Pancreas (tissue), 10 donors: ENCODE measurements around the gene CCHCR1. TPM values are rescaled to one million over a fixed set of nuclear protein-coding genes. Genes with fewer than 3 reads are reported as not detected.
A peak's percentile ranks its signal among the peaks of the same experiment; 100 is the strongest.

ENCODE experiments used
- ATAC-seq, 4 donors: fragments of 200-7000 bp; cut with Tn5 transposase; one replicate each; pipeline versions ENCODE4 v1.8.0 to v1.9.1; 2020; ENCODE audit warnings: mild to moderate bottlenecking in 4 of 4, moderate library complexity in 4 of 4
- DNase-seq, 6 donors: peaks; one replicate each; pipeline ENCODE4 v3.0.0-alpha.2; 2020
- FAIRE-seq: peaks from 2 replicates; lab custom pipeline; 2012; peaks lifted over from hg19 to GRCh38; lab: Jason Lieb, UNC
- H3K27ac ChIP-seq, 4 donors: fragments of 200-600 bp; sonication (generic); 1 replicate in 3 of 4; 2 replicates in 1 of 4; pipeline versions ENCODE4 v1.5.0 to v1.8.0; 2020
- H3K27me3 ChIP-seq, 4 donors: fragments of 200-600 bp; one replicate each; pipeline ENCODE4 v1.8.0; 2021
- H3K36me3 ChIP-seq, 3 donors: fragments of 200-600 bp; sonication (generic) in 1 of 3; one replicate each; pipeline versions ENCODE4 v1.5.0 to v1.8.0; 2020 to 2021
- H3K4me1 ChIP-seq, 3 donors: fragments of 200-600 bp; one replicate each; pipeline ENCODE4 v1.8.0; 2021
- H3K4me3 ChIP-seq, 4 donors: fragments of 200-600 bp; sonication (generic) in 2 of 4; one replicate each; pipeline versions ENCODE4 v1.5.0 to v1.8.0; 2020 to 2021
- H3K9me3 ChIP-seq, 4 donors: fragments of 200-600 bp; one replicate each; pipeline ENCODE4 v1.8.0; 2021
- CTCF ChIP-seq, 4 donors: fragments of 200-600 bp; sonication (generic) in 3 of 4; IDR thresholded peaks; one replicate each; pipeline versions ENCODE4 v1.5.0 to v1.8.0; 2021; ENCODE audit warnings: antibody characterized with exemption in 4 of 4
- WGBS, 2 donors: extraction: QIAGEN DNeasy Blood & Tissue Kit; methylation state at CpG; one replicate each; pipeline ENCODE4 v1.1.7; 2013; 5-methylcytosine and 5-hydroxymethylcytosine counted together
- intact Hi-C, 3 donors: fragments of 100-400 bp; cut with DNase I; formaldehyde crosslinking; loops; one replicate each; pipeline versions ENCODE4 v1.11.1 to v1.14.2; 2022
- polyA plus RNA-seq, 2 donors: library from polyadenylated mRNA; stranded (reverse); fragments of 200-250 nt; gene quantifications; one replicate each; pipeline ENCODE4 v1.2.3, GENCODE V29; 2013
- total RNA-seq, 6 donors: library from RNA; stranded (reverse); fragmentation: NEBNext Ultra II Directional in 4 of 6; extraction: Animal tissue kit (Norgen Biotek cat#: 25700) in 4 of 6; gene quantifications; one replicate each; pipeline versions ENCODE4 v1.2.1 to v1.2.4, GENCODE V29; 2021 to 2023
- donor health status: healthy with polysubstance abuse.
- donor health status: DM: no; HTN: no; CAD: no; lungs with moderate emphysema.
- donor health status: DM: no; HTN: no; CAD: no.
- donor health status: control.
- donor health status: control.
- donor health status: Bipolar disorder and iron deficiency.
- donor health status: DM: yes; HTN: yes; CAD: no.
- donor health status: DM: no; HTN: no; CAD: no.
- donor health status: DM: no; HTN: no; CAD: no.
- donor health status: DM: yes; HTN: yes; CAD: no.

The CCHCR1 gene
- total and polyA plus RNA-seq, 8 donors = 6.7 to 27.0 (median 15.6) TPM

GRCh38 chr6:31174378-31174777 lies 16.8 kb upstream of the CCHCR1 start:
- Histone ChIP-seq H3K9me3 (no peaks in the 10 kb centered on the region), H3K4me1 (peaks cover 0 to 23% (median 19%) of the 10 kb centered on the region in 3 donors), H3K27me3 (no peaks in the 10 kb centered on the region), H3K27ac (no peak overlapping the region), H3K4me3 (no peak overlapping the region), H3K36me3 (peaks cover 0 to 6% (median 0%) of the 10 kb centered on the region in 3 donors)
- intact Hi-C loops = no loop called here
- FAIRE-seq (no peak), ATAC-seq (peak in 2 of 4 donors; percentile 70 to 71), DNase-seq (peak in 1 of 6 donors; percentile 19)
- WGBS, 2 donors = 59 to 73% methylated on average over 5 of the region's 5 CpGs
- TF ChIP-seq CTCF (IDR thresholded peaks at IDR 0.05) = no peak

- Histone ChIP-seq H3K4me1 (peaks cover 0 to 23% (median 13%) of the 10 kb centered on the region in 3 donors), H3K9me3 (no peaks in the 10 kb centered on the region), H3K36me3 (peaks cover 0 to 6% (median 0%) of the 10 kb centered on the region in 3 donors), H3K27me3 (no peaks in the 10 kb centered on the region), H3K4me3 (no peak overlapping the region), H3K27ac (no peak overlapping the region)
- DNase-seq (peak in 1 of 6 donors; percentile 46), ATAC-seq (no peak), FAIRE-seq (no peak)
- TF ChIP-seq CTCF (IDR thresholded peaks at IDR 0.05) = no peak
- 68 to 75% methylated on average over 2 to 3 of the region's 3 CpGs for WGBS, 2 donors
- intact Hi-C loops = no loop called here
Measured at GRCh38 chr6:31173406-31173805, 15.8 kb upstream of the CCHCR1 start.

GRCh38 chr6:31172973-31173384 lies 15.4 kb upstream of the CCHCR1 start:
- H3K9me3 ChIP-seq = no peaks in the 10 kb centered on the region
- no peaks in the 10 kb centered on the region for H3K27me3 ChIP-seq
- no peak overlapping the region for H3K27ac ChIP-seq
- DNase-seq = peak in 1 of 6 donors; percentile 28
- WGBS, 2 donors = 71 to 73% methylated on average over 5 of the region's 5 CpGs
- H3K36me3 ChIP-seq = peaks cover 0 to 6% (median 0%) of the 10 kb centered on the region in 3 donors
- H3K4me3 ChIP-seq = no peak overlapping the region
- no peak for ATAC-seq
- no peak for TF ChIP-seq CTCF (IDR thresholded peaks at IDR 0.05)
- H3K4me1 ChIP-seq = peaks cover 0 to 23% (median 13%) of the 10 kb centered on the region in 3 donors
- intact Hi-C loops = no loop called here
- no peak for FAIRE-seq

GRCh38 chr6:31171931-31172905 lies 14.6 kb upstream of the CCHCR1 start:
- no peaks in the 10 kb centered on the region for H3K9me3 ChIP-seq
- H3K27me3 ChIP-seq = no peaks in the 10 kb centered on the region
- H3K4me3 ChIP-seq = no peak overlapping the region
- FAIRE-seq = no peak
- TF ChIP-seq CTCF (IDR thresholded peaks at IDR 0.05) = no peak
- H3K4me1 ChIP-seq = peaks cover 0 to 23% (median 13%) of the 10 kb centered on the region in 3 donors
- DNase-seq = peak in 1 of 6 donors; percentile 54
- peaks cover 0 to under 1% (median 0%) of the 10 kb centered on the region in 3 donors for H3K36me3 ChIP-seq
- ATAC-seq = no peak
- 78 to 82% methylated on average over 16 of the region's 16 CpGs for WGBS, 2 donors
- no peak overlapping the region for H3K27ac ChIP-seq
- intact Hi-C loops = no loop called here
